A673 (cell line): ENCODE results near the gene KRTAP1-1. TPM values are rescaled to one million over a fixed set of nuclear protein-coding genes. Genes with fewer than 3 reads are reported as not detected.
"Not testable (repeated sequence)": the region's sequence is repeated elsewhere in the genome, so short reads cannot be mapped to it uniquely, and the experiment has no call there.

Experiments
- BruUV-seq: library from RNA; stranded (reverse); fragments of 400-500 nt; replicated peaks from 2 replicates; lab custom pipeline; 2021; lab: Mats Ljungman, UMichigan
- CTCF ChIA-PET: fragments of 300-600 bp; sonication (Branson Sonifier 250); formaldehyde crosslinking; loops from one replicate; lab custom pipeline; 2022; ENCODE audit warnings: antibody characterized with exemption; lab: Charles Lee
- POLR2A ChIA-PET: fragments of 300-600 bp; sonication (Branson Sonifier 250); formaldehyde crosslinking; loops from one replicate; lab custom pipeline; 2022; ENCODE audit warnings: antibody characterized with exemption; ENCODE audit not compliant: low non-redundant PET; lab: Charles Lee
- DNase-seq: peaks from one replicate; pipeline ENCODE4 v3.0.0-alpha.2; 2015; ENCODE audit warnings: low spot score
- H3K27ac ChIP-seq: fragments of 200-600 bp; sonication (generic); 2 replicates; pipeline ENCODE4 v1.5.1; 2016; ENCODE audit warnings: mixed run types, low read depth, mild to moderate bottlenecking, mixed read lengths, antibody characterized with exemption, low read length; ENCODE audit not compliant: poor library complexity, severe bottlenecking
- H3K27me3 ChIP-seq: fragments of 200-600 bp; sonication (generic); replicated peaks from 2 replicates; pipeline ENCODE4 v1.6.1; 2017; ENCODE audit warnings: mixed run types, low read depth, mild to moderate bottlenecking, mixed read lengths, antibody characterized with exemption, low read length; ENCODE audit not compliant: insufficient read depth, poor library complexity
- H3K36me3 ChIP-seq: fragments of 200-600 bp; sonication (generic); 2 replicates; pipeline ENCODE4 v1.6.1; 2016; ENCODE audit warnings: mixed run types, mild to moderate bottlenecking, mixed read lengths, antibody characterized with exemption, low read length; ENCODE audit not compliant: insufficient read depth, poor library complexity, severe bottlenecking
- H3K4me1 ChIP-seq: fragments of 200-600 bp; sonication (generic); 2 replicates; pipeline ENCODE4 v1.6.1; 2017; ENCODE audit warnings: mixed run types, mild to moderate bottlenecking, mixed read lengths, antibody characterized with exemption, low read length; ENCODE audit not compliant: insufficient read depth, poor library complexity, severe bottlenecking
- H3K4me3 ChIP-seq: fragments of 200-600 bp; sonication (generic); 2 replicates; pipeline ENCODE4 v1.5.1; 2016; ENCODE audit warnings: low read depth, mixed run types, mild to moderate bottlenecking, mixed read lengths, low read length; ENCODE audit not compliant: poor library complexity, severe bottlenecking
- H3K9me3 ChIP-seq: fragments of 200-600 bp; sonication (generic); 2 replicates; pipeline ENCODE4 v1.6.1; 2016; ENCODE audit warnings: mixed run types, low read depth, mild to moderate bottlenecking, mixed read lengths, antibody characterized with exemption, low read length; ENCODE audit not compliant: poor library complexity, severe bottlenecking
- CTCF ChIP-seq: fragments of 300-800, 200-600 bp; sonication (generic); conservative IDR thresholded peaks from 2 replicates; pipeline ENCODE4 v1.5.1; 2017; ENCODE audit warnings: low read depth, mild to moderate bottlenecking, antibody characterized with exemption, low read length, moderate library complexity, mixed read lengths
- EZH2 ChIP-seq: fragments of 200-600 bp; sonication (generic); IDR thresholded peaks from 2 replicates; pipeline ENCODE4 v1.6.1; 2017; ENCODE audit warnings: borderline replicate concordance, low read depth, mild to moderate bottlenecking, mixed read lengths, antibody characterized with exemption, low read length; ENCODE audit not compliant: poor library complexity, severe bottlenecking
- intact Hi-C: fragments of 100-400 bp; cut with micrococcal nuclease; formaldehyde crosslinking; loops from one replicate; pipeline ENCODE4 v1.10.0; 2022; ENCODE audit not compliant: unreplicated experiment
- total RNA-seq: library from RNA; stranded (reverse); gene quantifications from 2 replicates; pipeline ENCODE4 v1.2.3, GENCODE V29; 2021

The KRTAP1-1 gene
- total RNA-seq, 1 experiment from 2014 or later: not detected

- no peak overlapping the region for H3K27ac ChIP-seq
- intact Hi-C loops: no loop called here
- no peaks in the 10 kb centered on the region for H3K4me1 ChIP-seq
- ChIA-PET CTCF (no interaction called here), POLR2A (no interaction called here)
- no TSS peak for BruUV-seq
- H3K9me3 ChIP-seq: no peaks in the 10 kb centered on the region
- no peak overlapping the region for H3K4me3 ChIP-seq
- no peak for DNase-seq
- TF ChIP-seq EZH2 (no peak), CTCF (no peak)
- H3K36me3 ChIP-seq: no peaks in the 10 kb centered on the region
- H3K27me3 ChIP-seq: no peaks in the 10 kb centered on the region
Observed at GRCh38 chr17:41058741-41059140, 17.5 kb upstream of the KRTAP1-1 start.

- Histone ChIP-seq H3K27me3 (no peaks in the 10 kb centered on the region), H3K4me3 (no peak overlapping the region), H3K9me3 (no peaks in the 10 kb centered on the region), H3K27ac (no peak overlapping the region), H3K36me3 (no peaks in the 10 kb centered on the region), H3K4me1 (no peaks in the 10 kb centered on the region)
- ChIA-PET POLR2A (no interaction called here), CTCF (no interaction called here)
- no TSS peak for BruUV-seq
- no peak for DNase-seq
- no peak for TF ChIP-seq EZH2
- no peak for TF ChIP-seq CTCF
- intact Hi-C loops: no loop called here
Observed at GRCh38 chr17:41057547-41057946, 16.3 kb upstream of the KRTAP1-1 start.

GRCh38 chr17:41055130-41055529 lies 13.9 kb upstream of the KRTAP1-1 start, which contains the start of gene KRTAP2-2:
KRTAP2-2 (minus strand) TSS chr17:41055230; CDS start chr17:41055211, 19 bp downstream.
- H3K27me3 ChIP-seq, H3K27ac ChIP-seq, BruUV-seq, H3K36me3 ChIP-seq, CTCF ChIA-PET, H3K9me3 ChIP-seq, H3K4me1 ChIP-seq, POLR2A ChIA-PET, DNase-seq, intact Hi-C loops, H3K4me3 ChIP-seq: not testable (repeated sequence)

GRCh38 chr17:41054556-41054955 lies 13.3 kb upstream of the KRTAP1-1 start:
- H3K4me3 ChIP-seq, H3K27ac ChIP-seq, H3K27me3 ChIP-seq, intact Hi-C loops, CTCF ChIA-PET, H3K4me1 ChIP-seq, BruUV-seq, DNase-seq, POLR2A ChIA-PET, H3K9me3 ChIP-seq, H3K36me3 ChIP-seq: not testable (repeated sequence)
